Tibial artery (tissue), 4 donors: ENCODE measurements around the gene TAS2R10.
"Not testable (repeated sequence)": the region's sequence is repeated elsewhere in the genome, so short reads cannot be mapped to it uniquely, and the experiment has no call there.

Experiments
- DNase-seq, 2 donors: peaks; one replicate each; pipeline ENCODE4 v3.0.0-alpha.2; 2019
- H3K27ac ChIP-seq, 2 donors: fragments of 200-600 bp; sonication (generic) in 1 of 2; 1 replicate in 1 of 2; 2 replicates in 1 of 2; pipeline ENCODE4 v1.5.1; 2018 to 2019; ENCODE audit warnings: mild to moderate bottlenecking in 1 of 2
- H3K27me3 ChIP-seq, 2 donors: fragments of 200-600 bp; sonication (generic) in 1 of 2; one replicate each; pipeline versions ENCODE4 v1.5.1 to v1.6.0; 2016 to 2019
- H3K36me3 ChIP-seq, 3 donors: fragments of 200-600 bp; sonication (generic) in 2 of 3; one replicate each; pipeline ENCODE4 v1.5.1; 2016 to 2019; ENCODE audit warnings: mild to moderate bottlenecking in 2 of 3
- H3K4me1 ChIP-seq, 4 donors: fragments of 200-600 bp; sonication (generic) in 2 of 4; 1 replicate in 3 of 4; 2 replicates in 1 of 4; pipeline ENCODE4 v1.5.1; 2016 to 2019
- H3K4me3 ChIP-seq, 2 donors: fragments of 200-600 bp; sonication (generic) in 1 of 2; 1 replicate in 1 of 2; 2 replicates in 1 of 2; pipeline ENCODE4 v1.5.1; 2018 to 2019; ENCODE audit warnings: mild to moderate bottlenecking in 2 of 2
- H3K9me3 ChIP-seq, 3 donors: fragments of 200-600 bp; sonication (generic) in 1 of 3; one replicate each; pipeline ENCODE4 v1.5.1; 2016 to 2019
- CTCF ChIP-seq, 2 experiments: fragments of 200-600 bp in 1 of 2; fragments of 450-650 bp in 1 of 2; IDR thresholded peaks; one replicate each; pipeline ENCODE4 v1.5.1; 2017 to 2019; ENCODE audit warnings: antibody characterized with exemption in 2 of 2, mild to moderate bottlenecking in 1 of 2, moderate library complexity in 1 of 2
- intact Hi-C: fragments of 100-400 bp; cut with DNase I; formaldehyde crosslinking; loops from one replicate; pipeline ENCODE4 v1.15.0; 2023; ENCODE audit warnings: low total_unique reads

Gene TAS2R10

DNA sequence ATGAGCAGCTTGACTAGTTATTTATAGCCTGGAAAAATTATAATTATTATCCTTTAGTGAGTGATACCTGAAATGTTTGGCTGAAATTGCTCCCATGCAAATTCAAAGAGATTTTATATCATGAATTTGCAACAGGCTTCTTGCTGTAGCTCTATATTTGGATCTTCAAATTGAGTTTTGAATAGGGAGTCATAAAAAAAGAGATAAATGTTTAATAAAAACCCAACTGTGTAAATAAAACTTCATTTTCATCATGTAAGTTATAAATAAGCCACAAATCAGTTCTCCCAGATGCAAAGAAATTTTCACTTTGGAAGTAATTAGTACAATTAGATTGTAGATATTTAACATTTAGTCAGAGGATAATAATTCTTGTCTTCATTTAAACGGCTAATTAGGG lies 19.0 kb downstream of the TAS2R10 start, which contains the start of gene TAS2R8:
TSS of gene TAS2R8 (minus strand) at position 101 of the 400 bp plus-strand sequence. CDS start 306 bp downstream, outside the sequence.
- no peaks in the 10 kb centered on the region for H3K4me1 ChIP-seq
- H3K36me3 ChIP-seq, result no peaks in the 10 kb centered on the region
- no peak for TF ChIP-seq CTCF (IDR thresholded peaks at IDR 0.05)
- no peak within 1 kb of the TSS for H3K4me3 ChIP-seq
- no peaks in the 10 kb centered on the region for H3K27me3 ChIP-seq
- H3K27ac ChIP-seq, result no peak within 1 kb of the TSS
- DNase-seq, result no peak
- intact Hi-C loops, result no loop called here
- H3K9me3 ChIP-seq, result no peaks in the 10 kb centered on the region

- no peak within 1 kb of the TSS for H3K4me3 ChIP-seq
- H3K27me3 ChIP-seq, result no peaks in the 10 kb centered on the region
- intact Hi-C loops, result no loop called here
- no peak for TF ChIP-seq CTCF (IDR thresholded peaks at IDR 0.05)
- H3K36me3 ChIP-seq, result no peaks in the 10 kb centered on the region
- no peak within 1 kb of the TSS for H3K27ac ChIP-seq
- H3K4me1 ChIP-seq, result no peaks in the 10 kb centered on the region
- H3K9me3 ChIP-seq, result no peaks in the 10 kb centered on the region
- DNase-seq, result no peak
Observed at GRCh38 chr12:10802587-10802986, 23.6 kb downstream of the TAS2R10 start, which contains the start of gene TAS2R7. TAS2R7 (minus strand) TSS chr12:10802627; CDS start chr12:10802570, 57 bp downstream.

DNA sequence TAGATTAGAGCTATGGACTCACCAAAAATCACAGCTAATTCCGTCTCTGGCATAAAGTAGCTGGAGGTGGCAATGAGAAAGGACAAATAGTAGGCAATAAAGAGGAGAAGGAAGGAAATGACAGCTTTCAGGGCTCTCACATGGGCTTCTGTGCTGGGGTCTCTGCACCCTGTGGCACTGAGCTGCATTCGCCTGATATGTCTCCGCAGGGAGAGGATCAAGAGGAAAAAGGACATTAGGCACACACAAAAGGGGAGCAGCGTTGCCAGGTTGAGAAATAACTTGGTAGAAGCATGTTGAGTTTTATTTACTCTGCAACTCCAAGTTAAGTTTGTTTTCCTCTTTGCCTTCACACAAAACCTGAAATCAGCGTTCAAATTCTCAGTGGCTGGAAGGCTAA lies 24.4 kb downstream of the TAS2R10 start:
- Histone ChIP-seq H3K4me3 (no peak overlapping the region), H3K27me3 (no peaks in the 10 kb centered on the region), H3K27ac (no peak overlapping the region), H3K9me3 (no peaks in the 10 kb centered on the region), H3K4me1 (no peaks in the 10 kb centered on the region), H3K36me3 (no peaks in the 10 kb centered on the region)
- DNase-seq, result no peak
- intact Hi-C loops, result no loop called here
- no peak for TF ChIP-seq CTCF (IDR thresholded peaks at IDR 0.05)

DNA sequence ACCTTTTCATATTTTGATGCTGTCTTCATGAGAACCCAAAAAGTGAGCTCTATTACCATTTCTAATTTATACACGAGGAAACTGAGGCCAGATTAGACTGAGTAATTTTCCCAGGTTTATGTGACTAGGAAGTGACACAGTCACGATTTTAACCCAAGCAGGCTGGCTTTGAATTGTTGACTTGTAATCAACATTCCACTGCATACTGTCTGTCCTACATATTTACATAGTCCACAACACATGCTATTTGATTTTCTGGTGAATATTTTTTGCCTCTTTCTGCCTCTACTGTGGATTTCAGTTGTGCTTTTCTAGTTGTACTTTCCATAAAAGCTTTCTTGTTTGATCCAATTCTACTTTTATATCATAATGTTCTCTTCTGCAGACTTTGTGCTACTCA lies 31.9 kb downstream of the TAS2R10 start:
- intact Hi-C loops, result no loop called here
- H3K27me3 ChIP-seq, result no peaks in the 10 kb centered on the region
- no peaks in the 10 kb centered on the region for H3K9me3 ChIP-seq
- no peaks in the 10 kb centered on the region for H3K36me3 ChIP-seq
- no peak overlapping the region for H3K4me3 ChIP-seq
- H3K4me1 ChIP-seq, result no peaks in the 10 kb centered on the region
- TF ChIP-seq CTCF (IDR thresholded peaks at IDR 0.05), result no peak
- no peak for DNase-seq
- no peak overlapping the region for H3K27ac ChIP-seq

DNA sequence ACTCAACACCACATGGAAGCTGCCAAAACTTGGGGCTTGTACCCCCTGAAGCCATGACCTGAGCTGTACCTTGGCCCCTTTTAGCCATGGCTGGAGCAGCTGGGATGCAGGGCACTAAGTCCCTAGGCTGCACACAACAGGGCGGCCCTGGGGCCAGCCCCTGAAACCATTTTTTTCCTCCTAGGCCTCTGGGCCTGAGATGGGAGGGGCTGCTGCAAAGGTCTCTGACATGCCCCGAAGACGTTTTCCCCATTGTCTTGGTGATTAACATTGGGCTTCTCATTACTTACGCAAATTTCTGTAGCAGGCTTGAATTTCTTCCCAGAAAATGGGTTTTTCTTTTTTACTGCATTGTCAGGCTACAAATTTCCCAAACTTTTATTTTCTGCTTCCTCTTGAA lies 34.4 kb downstream of the TAS2R10 start:
- H3K36me3 ChIP-seq, DNase-seq, H3K9me3 ChIP-seq: not testable (repeated sequence)

DNA sequence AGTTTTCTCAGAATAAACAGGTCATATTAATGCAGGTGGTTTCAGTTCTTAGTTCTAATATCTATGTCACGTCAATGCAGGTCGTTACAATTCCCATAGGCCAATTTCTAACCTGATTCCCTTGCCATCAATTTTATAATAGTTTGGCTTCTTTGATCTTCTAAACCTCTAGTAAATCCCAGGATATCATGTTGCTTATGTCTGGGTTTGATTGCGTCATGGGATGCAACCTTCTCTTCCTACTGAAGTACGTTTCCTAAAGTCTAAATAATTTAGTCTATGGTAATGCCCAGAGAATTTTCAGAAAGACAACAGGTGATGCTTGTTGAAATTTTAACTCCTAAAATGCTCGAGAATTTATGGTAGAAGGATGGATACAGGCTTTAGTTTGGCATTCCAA lies 42.9 kb downstream of the TAS2R10 start:
- H3K36me3 ChIP-seq, result no peaks in the 10 kb centered on the region
- no peak overlapping the region for H3K4me3 ChIP-seq
- H3K27ac ChIP-seq, result no peak overlapping the region
- H3K9me3 ChIP-seq, result no peaks in the 10 kb centered on the region
- TF ChIP-seq CTCF (IDR thresholded peaks at IDR 0.05), result no peak
- no peaks in the 10 kb centered on the region for H3K4me1 ChIP-seq
- no peak for DNase-seq
- intact Hi-C loops, result no loop called here
- H3K27me3 ChIP-seq, result no peaks in the 10 kb centered on the region

More for the DNA sequence above, 34.4 kb downstream of the TAS2R10 start:
- H3K4me1 ChIP-seq, H3K27ac ChIP-seq, H3K27me3 ChIP-seq, intact Hi-C loops, H3K4me3 ChIP-seq: not testable (repeated sequence)
